K562 (cell line): ENCODE data around the gene WFIKKN1. TPM values are rescaled to one million over a fixed set of nuclear protein-coding genes. Genes with fewer than 3 reads are reported as not detected.
A peak's percentile ranks its signal among the peaks of the same experiment; 100 is the strongest.

ENCODE experiments used
- EGR1 ChIP-seq: fragments of 450-650 bp; conservative IDR thresholded peaks from 2 replicates; pipeline ENCODE4 v1.6.1; 2017; ENCODE audit warnings: mild to moderate bottlenecking
- GMEB1 ChIP-seq: fragments of 250-450 bp; sonication (Bioruptor Pico); IDR thresholded peaks from 2 replicates; pipeline ENCODE4 v1.4.0; 2020; ENCODE audit warnings: mild to moderate bottlenecking
- HDAC8 ChIP-seq: fragments of 450-650 bp; IDR thresholded peaks from 2 replicates; pipeline ENCODE4 v1.6.1; 2016; ENCODE audit warnings: mild to moderate bottlenecking, missing genetic modification characterization, moderate library complexity, missing compliant biosample characterization
- NCOA4 ChIP-seq: fragments of 450-650 bp; IDR thresholded peaks from 2 replicates; pipeline ENCODE4 v1.6.1; 2018; ENCODE audit warnings: mild to moderate bottlenecking; ENCODE audit not compliant: partially characterized antibody
- NFXL1 ChIP-seq: fragments of 450-650 bp; formaldehyde crosslinking; IDR thresholded peaks from 2 replicates; pipeline ENCODE4 v1.4.0; 2021; ENCODE audit warnings: mild to moderate bottlenecking
- POLR3G ChIP-seq: IDR thresholded peaks from 2 replicates; pipeline ENCODE4 v1.6.1; 2011; ENCODE audit not compliant: insufficient read length, insufficient replicate concordance; ENCODE audit errors: extremely low read depth
- TFE3 ChIP-seq: fragments of 450-650 bp; formaldehyde crosslinking; IDR thresholded peaks from 2 replicates; pipeline ENCODE4 v1.4.0; 2020; ENCODE audit warnings: mild to moderate bottlenecking, mixed read lengths
- ZBTB7A ChIP-seq: IDR thresholded peaks from 2 replicates; pipeline ENCODE4 v1.6.1; 2011; ENCODE audit warnings: low read depth, mild to moderate bottlenecking, low read length, moderate library complexity, borderline replicate concordance; ENCODE audit not compliant: control insufficient read depth
- ZNF12 ChIP-seq: sonication (generic); formaldehyde crosslinking; IDR thresholded peaks from 2 replicates; pipeline ENCODE4 v1.4.0; 2020; ENCODE audit warnings: mild to moderate bottlenecking, missing genetic modification reagents
- ZNF217 ChIP-seq: sonication (generic); formaldehyde crosslinking; IDR thresholded peaks from 2 replicates; pipeline ENCODE4 v1.8.0; 2022; ENCODE audit warnings: mild to moderate bottlenecking, missing genetic modification reagents
- ZNF766 ChIP-seq: fragments of 200-800 bp; sonication (Bioruptor generic); conservative IDR thresholded peaks from 2 replicates; pipeline ENCODE4 v1.6.1; 2016; ENCODE audit warnings: missing genetic modification characterization, missing compliant biosample characterization
- polyA plus RNA-seq, 8 experiments: library from polyadenylated mRNA; depleted of rRNA in 4 of 8; stranded (reverse) in 5 of 8; unstranded in 3 of 8; fragments of >200 nt; fragmentation: Nextera tagmentation in 2 of 8; fragmentation: Illumina TruSeq in 1 of 8; extraction: Ambion mirVana in 2 of 8; extraction: Trizol in 1 of 8; gene quantifications; 2 replicates each; pipeline versions ENCODE4 v1.2.1 to v1.2.3, GENCODE V29; 2011 to 2014; ENCODE audit warnings: inconsistent platforms in 1 of 8, missing spikeins in 1 of 8
- total RNA-seq, 7 experiments: library from RNA; depleted of rRNA in 6 of 7; stranded (reverse); fragments of >200 nt in 6 of 7; fragmentation: Illumina TruSeq in 2 of 7; extraction: Trizol in 2 of 7; gene quantifications; 2 replicates each; pipeline versions ENCODE4 v1.2.1 to v1.2.3, GENCODE V29; 2011 to 2021; ENCODE audit warnings: low replicate concordance in 1 of 7
- TF ChIP-seq, protein P1 (sequence below): fragments of 250-450 bp; sonication (Bioruptor Pico); IDR thresholded peaks from 2 replicates; pipeline ENCODE4 v1.8.0; 2021; ENCODE audit warnings: moderate library complexity, mild to moderate bottlenecking, inconsistent platforms
- TF ChIP-seq, protein P2 (sequence below), 3 experiments: IDR thresholded peaks in 2 of 3; conservative IDR thresholded peaks in 1 of 3; 2 replicates each; pipeline ENCODE4 v1.5.1; 2011 to 2012; ENCODE audit warnings: low read length in 3 of 3, mild to moderate bottlenecking in 3 of 3, control low read depth in 2 of 3, improper control_type of control experiment in 1 of 3, inconsistent platforms in 1 of 3, low read depth in 1 of 3, mixed read lengths in 1 of 3, moderate library complexity in 1 of 3; ENCODE audit not compliant: insufficient read depth in 2 of 3
- TF ChIP-seq, protein P3 (sequence below): fragments of 250-450 bp; sonication (Bioruptor Pico); IDR thresholded peaks from 2 replicates; pipeline ENCODE4 v1.8.0; 2021; ENCODE audit warnings: borderline replicate concordance, mild to moderate bottlenecking, moderate library complexity; ENCODE audit not compliant: poor library complexity, severe bottlenecking
- TF ChIP-seq, protein P4 (sequence below): sonication (generic); formaldehyde crosslinking; IDR thresholded peaks from 2 replicates; pipeline ENCODE4 v1.8.0; 2022; ENCODE audit warnings: mild to moderate bottlenecking, missing genetic modification reagents

The WFIKKN1 gene
- total and polyA plus RNA-seq, 9 of the 15 experiments (the other 6 are each of a cell fraction or from before 2014, with no cell fraction given), result 0.14 to 1.1 (median 0.50) TPM; not detected in 4

DNA sequence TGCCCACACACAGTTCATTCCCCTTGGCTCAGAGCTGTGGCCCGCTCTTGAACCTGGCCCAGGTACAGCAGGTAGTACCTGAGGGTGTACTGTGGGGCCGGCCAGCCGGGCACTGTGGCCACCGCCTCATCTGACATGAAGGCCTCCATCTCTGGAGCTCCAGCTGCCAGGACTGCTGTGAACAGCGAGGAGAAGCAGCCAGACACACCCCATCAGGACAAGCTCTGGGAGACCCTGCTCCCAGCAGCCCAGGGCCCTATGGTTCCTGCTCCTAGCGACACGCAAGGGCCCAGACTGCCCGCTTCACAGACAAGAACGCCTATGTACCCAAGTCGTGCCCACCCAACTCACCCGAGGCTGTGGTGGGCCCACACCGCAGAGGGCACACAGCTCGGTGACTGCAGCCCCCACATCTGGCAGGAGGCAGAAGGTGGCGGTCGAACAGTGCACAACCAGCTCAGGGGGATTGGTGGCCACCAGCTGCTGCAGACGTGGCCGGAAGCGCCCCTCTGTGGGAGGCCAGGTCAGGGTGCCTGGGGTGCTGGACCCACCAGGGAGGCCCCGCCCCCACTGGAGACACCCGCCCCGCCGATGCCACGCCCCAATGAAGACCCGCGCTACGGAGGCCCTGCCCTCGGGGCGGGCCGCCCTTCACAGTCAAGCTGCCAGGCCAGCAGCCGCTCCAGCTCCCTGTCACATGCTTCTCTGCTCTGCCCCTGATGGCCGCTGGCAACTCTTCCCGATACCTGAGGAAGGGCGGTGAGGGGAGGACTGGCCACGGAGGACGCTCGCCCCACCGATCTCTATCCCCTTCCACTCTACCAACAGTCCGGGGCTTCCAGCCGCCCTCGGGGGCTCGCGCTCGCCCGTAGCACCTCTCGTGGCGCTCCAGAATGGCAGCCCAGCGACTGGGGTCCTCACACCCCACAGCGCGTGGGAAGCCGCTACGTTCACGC lies 48.4 kb downstream of the WFIKKN1 start (continued):
- no peak for TF ChIP-seq HDAC8 (tag)
- no peak for TF ChIP-seq ZNF217
- TF ChIP-seq POLR3G, result no peak
- no peak for TF ChIP-seq NFXL1 (CRISPR knock-in tag)
- TF ChIP-seq TFE3 (CRISPR knock-in tag), result no peak
- TF ChIP-seq NCOA4, result no peak
- no peak for TF ChIP-seq ZNF766 (CRISPR knock-in tag)
- TF ChIP-seq ZNF12, result no peak
- TF ChIP-seq, protein P1, sequence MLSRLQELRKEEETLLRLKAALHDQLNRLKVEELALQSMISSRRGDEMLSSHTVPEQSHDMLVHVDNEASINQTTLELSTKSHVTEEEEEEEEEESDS (CRISPR knock-in tag), result no peak
- TF ChIP-seq, protein P2, sequence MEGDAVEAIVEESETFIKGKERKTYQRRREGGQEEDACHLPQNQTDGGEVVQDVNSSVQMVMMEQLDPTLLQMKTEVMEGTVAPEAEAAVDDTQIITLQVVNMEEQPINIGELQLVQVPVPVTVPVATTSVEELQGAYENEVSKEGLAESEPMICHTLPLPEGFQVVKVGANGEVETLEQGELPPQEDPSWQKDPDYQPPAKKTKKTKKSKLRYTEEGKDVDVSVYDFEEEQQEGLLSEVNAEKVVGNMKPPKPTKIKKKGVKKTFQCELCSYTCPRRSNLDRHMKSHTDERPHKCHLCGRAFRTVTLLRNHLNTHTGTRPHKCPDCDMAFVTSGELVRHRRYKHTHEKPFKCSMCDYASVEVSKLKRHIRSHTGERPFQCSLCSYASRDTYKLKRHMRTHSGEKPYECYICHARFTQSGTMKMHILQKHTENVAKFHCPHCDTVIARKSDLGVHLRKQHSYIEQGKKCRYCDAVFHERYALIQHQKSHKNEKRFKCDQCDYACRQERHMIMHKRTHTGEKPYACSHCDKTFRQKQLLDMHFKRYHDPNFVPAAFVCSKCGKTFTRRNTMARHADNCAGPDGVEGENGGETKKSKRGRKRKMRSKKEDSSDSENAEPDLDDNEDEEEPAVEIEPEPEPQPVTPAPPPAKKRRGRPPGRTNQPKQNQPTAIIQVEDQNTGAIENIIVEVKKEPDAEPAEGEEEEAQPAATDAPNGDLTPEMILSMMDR (IDR thresholded peaks at IDR 0.05 in 2 of 3, conservative IDR thresholded peaks at IDR 0.05 in 1 of 3; ENCODE audit: insufficient read depth in 2 of 3, low read depth in 1 of 3, low read length in 3 of 3), result 0 out of 6 replicates have a peak, but pooled peaks of 1 of the 3 experiments have one; percentile 1
- TF ChIP-seq ZBTB7A, result peak; percentile 80; the same call in 1 of the 2 replicates
- TF ChIP-seq, protein P3, sequence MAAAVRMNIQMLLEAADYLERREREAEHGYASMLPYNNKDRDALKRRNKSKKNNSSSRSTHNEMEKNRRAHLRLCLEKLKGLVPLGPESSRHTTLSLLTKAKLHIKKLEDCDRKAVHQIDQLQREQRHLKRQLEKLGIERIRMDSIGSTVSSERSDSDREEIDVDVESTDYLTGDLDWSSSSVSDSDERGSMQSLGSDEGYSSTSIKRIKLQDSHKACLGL (CRISPR knock-in tag), result no peak
- TF ChIP-seq EGR1, result peak; percentile 31; the same call in 1 of the 2 replicates
- no peak for TF ChIP-seq GMEB1
- TF ChIP-seq, protein P4, sequence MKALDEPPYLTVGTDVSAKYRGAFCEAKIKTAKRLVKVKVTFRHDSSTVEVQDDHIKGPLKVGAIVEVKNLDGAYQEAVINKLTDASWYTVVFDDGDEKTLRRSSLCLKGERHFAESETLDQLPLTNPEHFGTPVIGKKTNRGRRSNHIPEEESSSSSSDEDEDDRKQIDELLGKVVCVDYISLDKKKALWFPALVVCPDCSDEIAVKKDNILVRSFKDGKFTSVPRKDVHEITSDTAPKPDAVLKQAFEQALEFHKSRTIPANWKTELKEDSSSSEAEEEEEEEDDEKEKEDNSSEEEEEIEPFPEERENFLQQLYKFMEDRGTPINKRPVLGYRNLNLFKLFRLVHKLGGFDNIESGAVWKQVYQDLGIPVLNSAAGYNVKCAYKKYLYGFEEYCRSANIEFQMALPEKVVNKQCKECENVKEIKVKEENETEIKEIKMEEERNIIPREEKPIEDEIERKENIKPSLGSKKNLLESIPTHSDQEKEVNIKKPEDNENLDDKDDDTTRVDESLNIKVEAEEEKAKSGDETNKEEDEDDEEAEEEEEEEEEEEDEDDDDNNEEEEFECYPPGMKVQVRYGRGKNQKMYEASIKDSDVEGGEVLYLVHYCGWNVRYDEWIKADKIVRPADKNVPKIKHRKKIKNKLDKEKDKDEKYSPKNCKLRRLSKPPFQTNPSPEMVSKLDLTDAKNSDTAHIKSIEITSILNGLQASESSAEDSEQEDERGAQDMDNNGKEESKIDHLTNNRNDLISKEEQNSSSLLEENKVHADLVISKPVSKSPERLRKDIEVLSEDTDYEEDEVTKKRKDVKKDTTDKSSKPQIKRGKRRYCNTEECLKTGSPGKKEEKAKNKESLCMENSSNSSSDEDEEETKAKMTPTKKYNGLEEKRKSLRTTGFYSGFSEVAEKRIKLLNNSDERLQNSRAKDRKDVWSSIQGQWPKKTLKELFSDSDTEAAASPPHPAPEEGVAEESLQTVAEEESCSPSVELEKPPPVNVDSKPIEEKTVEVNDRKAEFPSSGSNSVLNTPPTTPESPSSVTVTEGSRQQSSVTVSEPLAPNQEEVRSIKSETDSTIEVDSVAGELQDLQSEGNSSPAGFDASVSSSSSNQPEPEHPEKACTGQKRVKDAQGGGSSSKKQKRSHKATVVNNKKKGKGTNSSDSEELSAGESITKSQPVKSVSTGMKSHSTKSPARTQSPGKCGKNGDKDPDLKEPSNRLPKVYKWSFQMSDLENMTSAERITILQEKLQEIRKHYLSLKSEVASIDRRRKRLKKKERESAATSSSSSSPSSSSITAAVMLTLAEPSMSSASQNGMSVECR, result peak; percentile 56
